ENCODE results near the gene NOTUM. TPM values are rescaled to one million over a fixed set of nuclear protein-coding genes. Genes with fewer than 3 reads are reported as not detected.

Gene NOTUM
- total RNA-seq, 1 donor from 2014 or later: 0.60 TPM

DNA sequence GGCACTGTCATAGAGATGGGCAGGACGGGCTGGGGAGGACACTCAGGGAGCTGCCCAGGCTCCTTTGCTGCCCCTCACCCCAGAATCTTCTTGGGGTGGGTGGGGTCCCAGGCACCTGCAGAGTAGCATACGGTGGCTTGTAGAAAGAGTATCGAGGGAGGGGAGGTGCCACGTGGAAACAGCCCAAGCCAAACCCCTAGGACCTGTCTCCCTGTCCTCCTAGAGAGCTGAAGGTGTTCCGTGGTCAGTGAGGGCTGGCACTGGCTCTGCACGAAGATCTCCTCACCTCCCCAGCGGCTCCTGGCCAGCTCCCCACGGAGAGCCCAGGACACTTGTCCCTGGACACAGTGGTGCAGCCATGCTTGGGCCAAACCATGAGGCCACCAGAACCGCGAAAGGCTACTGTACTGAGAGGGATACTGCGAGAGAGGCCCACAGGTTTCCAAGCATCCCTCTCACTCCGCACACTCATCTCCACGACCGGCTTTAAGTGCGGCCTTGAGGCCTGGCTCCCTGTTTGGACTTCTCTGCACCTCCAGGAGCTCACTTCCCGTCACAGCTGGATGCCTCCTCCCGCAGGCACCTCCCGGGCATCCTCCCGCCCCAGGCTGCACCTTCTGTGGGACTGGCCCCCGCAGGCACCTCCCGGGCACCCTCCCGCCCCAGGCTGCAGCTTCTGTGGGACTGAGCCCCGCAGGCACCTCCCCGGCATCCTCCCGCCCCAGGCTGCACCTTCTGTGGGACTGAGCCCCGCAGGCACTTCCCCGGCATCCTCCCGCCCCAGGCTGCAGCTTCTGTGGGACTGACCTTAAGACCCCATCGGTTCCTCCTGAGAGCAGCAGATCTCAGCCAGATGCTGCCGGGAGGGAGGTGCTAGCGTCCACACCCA, 31.5 kb downstream of the NOTUM start:
- Mint-ChIP-seq H3K9me3 (ENCODE audit: low read depth) (no peaks in the 10 kb centered on the region), H3K27ac (no peak overlapping the region), H3K36me3 (ENCODE audit: insufficient read depth) (no peaks in the 10 kb centered on the region), H3K4me1 (ENCODE audit: low read depth) (peaks cover 14% of the 10 kb centered on the region), H3K27me3 (peaks cover 3% of the 10 kb centered on the region), H3K4me3 (ENCODE audit: low read depth) (peak overlapping the region; percentile 46)
- TF ChIP-seq, protein P1, sequence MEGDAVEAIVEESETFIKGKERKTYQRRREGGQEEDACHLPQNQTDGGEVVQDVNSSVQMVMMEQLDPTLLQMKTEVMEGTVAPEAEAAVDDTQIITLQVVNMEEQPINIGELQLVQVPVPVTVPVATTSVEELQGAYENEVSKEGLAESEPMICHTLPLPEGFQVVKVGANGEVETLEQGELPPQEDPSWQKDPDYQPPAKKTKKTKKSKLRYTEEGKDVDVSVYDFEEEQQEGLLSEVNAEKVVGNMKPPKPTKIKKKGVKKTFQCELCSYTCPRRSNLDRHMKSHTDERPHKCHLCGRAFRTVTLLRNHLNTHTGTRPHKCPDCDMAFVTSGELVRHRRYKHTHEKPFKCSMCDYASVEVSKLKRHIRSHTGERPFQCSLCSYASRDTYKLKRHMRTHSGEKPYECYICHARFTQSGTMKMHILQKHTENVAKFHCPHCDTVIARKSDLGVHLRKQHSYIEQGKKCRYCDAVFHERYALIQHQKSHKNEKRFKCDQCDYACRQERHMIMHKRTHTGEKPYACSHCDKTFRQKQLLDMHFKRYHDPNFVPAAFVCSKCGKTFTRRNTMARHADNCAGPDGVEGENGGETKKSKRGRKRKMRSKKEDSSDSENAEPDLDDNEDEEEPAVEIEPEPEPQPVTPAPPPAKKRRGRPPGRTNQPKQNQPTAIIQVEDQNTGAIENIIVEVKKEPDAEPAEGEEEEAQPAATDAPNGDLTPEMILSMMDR (IDR thresholded peaks at IDR 0.05; ENCODE audit: unreplicated experiment): no peak
- no peak for DNase-seq (ENCODE audit: low spot score, unreplicated experiment)

- no peaks in the 10 kb centered on the region for H3K36me3 Mint-ChIP-seq (ENCODE audit: insufficient read depth)
- peaks cover 3% of the 10 kb centered on the region for H3K27me3 Mint-ChIP-seq
- TF ChIP-seq, protein P1 (IDR thresholded peaks at IDR 0.05; ENCODE audit: unreplicated experiment): no peak
- peak overlapping the region; percentile 60 for H3K4me3 Mint-ChIP-seq (ENCODE audit: low read depth)
- H3K9me3 Mint-ChIP-seq (ENCODE audit: low read depth): no peaks in the 10 kb centered on the region
- no peak for DNase-seq (ENCODE audit: low spot score, unreplicated experiment)
- H3K4me1 Mint-ChIP-seq (ENCODE audit: low read depth): peaks cover 18% of the 10 kb centered on the region
- H3K27ac Mint-ChIP-seq: no peak overlapping the region
These were observed 32.3 kb downstream of the NOTUM start for GRCh38 chr17:81928544-81929252.

DNA sequence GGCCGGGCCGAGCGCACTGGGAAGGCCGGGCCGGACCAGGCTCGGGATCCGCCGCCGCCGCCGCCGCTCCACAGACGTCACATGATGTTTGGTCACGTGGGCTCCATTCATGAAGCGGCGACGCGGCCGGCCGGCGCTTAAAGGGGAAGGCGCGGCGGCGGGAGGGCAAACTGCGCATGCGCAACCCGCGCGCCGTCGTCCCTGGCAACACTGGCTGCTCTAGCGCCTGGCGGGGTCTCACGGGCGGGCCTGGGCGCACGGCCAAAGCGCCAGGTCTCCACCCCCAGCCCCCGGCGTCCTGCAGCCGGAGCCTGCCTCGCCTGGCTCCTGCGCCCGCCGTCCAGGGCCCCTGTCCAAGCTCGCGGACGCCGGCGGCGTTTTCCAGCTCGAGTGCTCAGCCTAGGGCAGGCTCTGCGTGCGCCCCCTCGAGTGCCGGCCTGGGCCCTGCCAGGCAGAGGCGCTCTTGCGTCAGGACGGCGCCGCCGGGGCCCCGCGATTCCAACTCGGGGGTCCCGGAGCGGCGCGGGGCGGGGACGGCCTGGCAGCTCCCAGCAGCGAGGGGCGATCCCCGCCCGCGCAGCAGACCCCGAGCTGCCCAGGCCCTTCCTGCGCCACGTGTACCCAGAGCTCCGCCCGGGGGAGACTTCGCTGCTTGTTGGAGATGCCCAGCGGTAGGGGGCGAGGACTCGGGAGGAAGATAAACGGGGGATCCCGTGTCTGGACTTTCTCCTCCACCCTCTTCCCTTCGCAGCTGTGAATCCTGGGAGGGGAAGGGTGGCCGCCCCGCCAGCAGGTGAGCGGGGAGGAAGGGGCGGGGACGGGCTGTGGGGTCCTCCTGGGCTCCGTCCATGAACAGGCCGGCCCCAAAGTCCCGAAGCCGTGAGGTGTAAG, 33.1 kb downstream of the NOTUM start, which contains the start of gene MAFG:
Gene MAFG, minus strand, starts transcription at position 83 of the 891 bp plus-strand sequence. CDS start 4,550 bp downstream, outside the sequence.
- Mint-ChIP-seq H3K9me3 (ENCODE audit: low read depth) (no peaks in the 10 kb centered on the region), H3K27ac (peak within 1 kb of the TSS; percentile 99), H3K4me3 (ENCODE audit: low read depth) (peak within 1 kb of the TSS; percentile 86), H3K36me3 (ENCODE audit: insufficient read depth) (no peaks in the 10 kb centered on the region), H3K27me3 (peaks cover 3% of the 10 kb centered on the region), H3K4me1 (ENCODE audit: low read depth) (peaks cover 22% of the 10 kb centered on the region)
- DNase-seq (ENCODE audit: low spot score, unreplicated experiment): peak; percentile 91
- TF ChIP-seq, protein P1 (IDR thresholded peaks at IDR 0.05; ENCODE audit: unreplicated experiment): peak; percentile 49

- Mint-ChIP-seq H3K27me3 (peaks cover 3% of the 10 kb centered on the region), H3K27ac (no peak overlapping the region), H3K36me3 (ENCODE audit: insufficient read depth) (no peaks in the 10 kb centered on the region), H3K9me3 (ENCODE audit: low read depth) (no peaks in the 10 kb centered on the region), H3K4me3 (ENCODE audit: low read depth) (peak overlapping the region; percentile 61), H3K4me1 (ENCODE audit: low read depth) (peaks cover 26% of the 10 kb centered on the region)
- no peak for DNase-seq (ENCODE audit: low spot score, unreplicated experiment)
- TF ChIP-seq, protein P1 (IDR thresholded peaks at IDR 0.05; ENCODE audit: unreplicated experiment): no peak
These were observed 33.8 kb downstream of the NOTUM start for GRCh38 chr17:81927152-81927652.
